IPS DF 4.7 (cell line): ENCODE measurements around the gene ANKRD13A.

Source experiments
- DNase-seq: peaks from one replicate; pipeline ENCODE4 v3.0.0-alpha.2; 2013; ENCODE audit warnings: low spot score; ENCODE audit errors: extremely low read depth

ANKRD13A gene

GRCh38 chr12:109998904-109999648 is at the start of gene ANKRD13A:
Gene ANKRD13A, plus strand, starts transcription at chr12:109999430. Its CDS starts 259 bp downstream, at chr12:109999689.
- DNase-seq: peak; percentile 89

GRCh38 chr12:109950625-109951024 is 48.6 kb upstream of the ANKRD13A start:
- no peak for DNase-seq

GRCh38 chr12:109951136-109951535 is 48.1 kb upstream of the ANKRD13A start:
- no peak for DNase-seq

- no peak for DNase-seq
These were observed 47.5 kb upstream of the ANKRD13A start for GRCh38 chr12:109951751-109952150.

- DNase-seq: no peak
These were observed 46.9 kb upstream of the ANKRD13A start for GRCh38 chr12:109952160-109952858.

GRCh38 chr12:109952873-109953272 is 46.4 kb upstream of the ANKRD13A start:
- no peak for DNase-seq

GRCh38 chr12:109953656-109954055 is 45.6 kb upstream of the ANKRD13A start:
- DNase-seq: no peak

GRCh38 chr12:109958374-109958773 is 40.9 kb upstream of the ANKRD13A start:
- DNase-seq: no peak

GRCh38 chr12:109959411-109960093 is 39.7 kb upstream of the ANKRD13A start:
- DNase-seq: no peak

- no peak for DNase-seq
These were observed 38.0 kb upstream of the ANKRD13A start for GRCh38 chr12:109961201-109961600.

- DNase-seq: no peak
These were observed 37.6 kb upstream of the ANKRD13A start for GRCh38 chr12:109961612-109962011.

- no peak for DNase-seq
These were observed 36.8 kb upstream of the ANKRD13A start for GRCh38 chr12:109962398-109962797.

- DNase-seq: no peak
These were observed 35.9 kb upstream of the ANKRD13A start for GRCh38 chr12:109963330-109963729.

- DNase-seq: no peak
These were observed 35.3 kb upstream of the ANKRD13A start for GRCh38 chr12:109963743-109964429.

- no peak for DNase-seq
These were observed 32.7 kb upstream of the ANKRD13A start for GRCh38 chr12:109966546-109966945.

GRCh38 chr12:109967383-109968031 is 31.7 kb upstream of the ANKRD13A start:
- no peak for DNase-seq

GRCh38 chr12:109968032-109968420 is 31.2 kb upstream of the ANKRD13A start:
- no peak for DNase-seq

GRCh38 chr12:109968801-109969200 is 30.4 kb upstream of the ANKRD13A start:
- DNase-seq: no peak

- no peak for DNase-seq
These were observed 26.4 kb upstream of the ANKRD13A start for GRCh38 chr12:109972821-109973220.

GRCh38 chr12:109981311-109981710 is 17.9 kb upstream of the ANKRD13A start:
- no peak for DNase-seq

GRCh38 chr12:109982210-109982609 is 17.0 kb upstream of the ANKRD13A start:
- no peak for DNase-seq
